Nephron progenitor cell (in vitro differentiated cells): Measurements from ENCODE around the gene PPFIA1.

Source experiments
- DNase-seq: peaks from one replicate; pipeline ENCODE4 v3.0.0; 2021
- H3K27ac Mint-ChIP-seq: 2 replicates; pipeline ENCODE4 v1.8.0; 2021; ENCODE audit warnings: mild to moderate bottlenecking, moderate library complexity, mixed read lengths
- H3K27me3 Mint-ChIP-seq: 2 replicates; pipeline ENCODE4 v1.8.0; 2021; ENCODE audit warnings: mild to moderate bottlenecking, low read depth, mixed read lengths; ENCODE audit not compliant: poor library complexity
- H3K36me3 Mint-ChIP-seq: 2 replicates; pipeline ENCODE4 v1.8.0; 2021; ENCODE audit warnings: low read depth, mixed read lengths
- H3K4me1 Mint-ChIP-seq: 2 replicates; pipeline ENCODE4 v1.8.0; 2021; ENCODE audit warnings: mixed read lengths
- H3K4me3 Mint-ChIP-seq: 2 replicates; pipeline ENCODE4 v1.8.0; 2021; ENCODE audit warnings: mild to moderate bottlenecking, moderate library complexity, mixed read lengths
- H3K9me3 Mint-ChIP-seq: 2 replicates; pipeline ENCODE4 v1.8.0; 2021; ENCODE audit warnings: mild to moderate bottlenecking, moderate library complexity, mixed read lengths
- TF ChIP-seq, protein P1 (sequence below): fragments of 200-600 bp; sonication (generic); IDR thresholded peaks from 2 replicates; pipeline ENCODE4 v1.5.0; 2021; ENCODE audit warnings: antibody characterized with exemption

The PPFIA1 gene

DNA sequence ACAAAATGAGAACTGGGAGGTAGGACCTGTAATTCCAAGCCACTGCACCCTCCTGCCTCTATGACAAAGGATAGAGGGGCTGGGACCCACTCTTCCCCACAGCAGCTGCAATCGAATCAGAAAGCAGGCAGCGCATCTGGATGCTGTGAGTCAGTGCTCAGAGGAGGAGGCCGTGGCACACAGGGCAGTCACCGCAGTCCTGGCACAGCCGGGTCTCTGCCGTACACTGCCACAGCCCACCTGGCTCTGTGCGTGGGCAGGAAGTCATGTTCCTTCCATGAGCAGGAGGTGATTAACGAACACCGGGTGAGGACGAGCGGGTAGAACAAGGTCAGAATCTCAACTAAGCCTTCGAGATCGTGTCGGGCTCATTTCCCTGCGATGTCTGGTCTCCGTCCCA lies 30.2 kb upstream of the PPFIA1 start:
- Mint-ChIP-seq H3K36me3 (no peaks in the 10 kb centered on the region), H3K9me3 (no peaks in the 10 kb centered on the region), H3K4me3 (no peak overlapping the region), H3K27me3 (peaks cover 30% of the 10 kb centered on the region), H3K4me1 (no peaks in the 10 kb centered on the region), H3K27ac (no peak overlapping the region)
- TF ChIP-seq, protein P1, sequence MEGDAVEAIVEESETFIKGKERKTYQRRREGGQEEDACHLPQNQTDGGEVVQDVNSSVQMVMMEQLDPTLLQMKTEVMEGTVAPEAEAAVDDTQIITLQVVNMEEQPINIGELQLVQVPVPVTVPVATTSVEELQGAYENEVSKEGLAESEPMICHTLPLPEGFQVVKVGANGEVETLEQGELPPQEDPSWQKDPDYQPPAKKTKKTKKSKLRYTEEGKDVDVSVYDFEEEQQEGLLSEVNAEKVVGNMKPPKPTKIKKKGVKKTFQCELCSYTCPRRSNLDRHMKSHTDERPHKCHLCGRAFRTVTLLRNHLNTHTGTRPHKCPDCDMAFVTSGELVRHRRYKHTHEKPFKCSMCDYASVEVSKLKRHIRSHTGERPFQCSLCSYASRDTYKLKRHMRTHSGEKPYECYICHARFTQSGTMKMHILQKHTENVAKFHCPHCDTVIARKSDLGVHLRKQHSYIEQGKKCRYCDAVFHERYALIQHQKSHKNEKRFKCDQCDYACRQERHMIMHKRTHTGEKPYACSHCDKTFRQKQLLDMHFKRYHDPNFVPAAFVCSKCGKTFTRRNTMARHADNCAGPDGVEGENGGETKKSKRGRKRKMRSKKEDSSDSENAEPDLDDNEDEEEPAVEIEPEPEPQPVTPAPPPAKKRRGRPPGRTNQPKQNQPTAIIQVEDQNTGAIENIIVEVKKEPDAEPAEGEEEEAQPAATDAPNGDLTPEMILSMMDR = no peak
- no peak for DNase-seq

DNA sequence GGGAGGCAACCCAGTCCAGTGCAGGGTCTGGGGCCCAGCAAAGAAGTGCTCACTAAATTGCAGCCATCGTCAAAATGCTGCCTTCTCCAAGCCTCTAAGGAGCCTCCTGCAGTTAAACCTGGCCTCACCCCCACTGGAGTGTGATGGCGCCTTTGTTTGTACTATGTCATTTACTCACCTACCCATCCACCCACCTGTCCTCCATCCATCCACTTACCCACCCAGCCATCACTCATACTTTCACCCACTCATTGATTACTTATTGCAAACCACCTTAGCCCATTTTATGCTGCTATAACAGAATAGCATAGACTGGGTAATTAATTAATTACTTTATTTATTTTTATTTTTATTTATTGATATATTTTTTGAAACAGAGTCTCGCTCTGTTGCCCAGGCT lies 28.8 kb upstream of the PPFIA1 start:
- peaks cover 4% of the 10 kb centered on the region for H3K4me1 Mint-ChIP-seq
- DNase-seq = no peak
- H3K4me3 Mint-ChIP-seq = no peak overlapping the region
- H3K27ac Mint-ChIP-seq = no peak overlapping the region
- H3K9me3 Mint-ChIP-seq = no peaks in the 10 kb centered on the region
- H3K27me3 Mint-ChIP-seq = peaks cover 32% of the 10 kb centered on the region
- TF ChIP-seq, protein P1 = no peak
- H3K36me3 Mint-ChIP-seq = no peaks in the 10 kb centered on the region

DNA sequence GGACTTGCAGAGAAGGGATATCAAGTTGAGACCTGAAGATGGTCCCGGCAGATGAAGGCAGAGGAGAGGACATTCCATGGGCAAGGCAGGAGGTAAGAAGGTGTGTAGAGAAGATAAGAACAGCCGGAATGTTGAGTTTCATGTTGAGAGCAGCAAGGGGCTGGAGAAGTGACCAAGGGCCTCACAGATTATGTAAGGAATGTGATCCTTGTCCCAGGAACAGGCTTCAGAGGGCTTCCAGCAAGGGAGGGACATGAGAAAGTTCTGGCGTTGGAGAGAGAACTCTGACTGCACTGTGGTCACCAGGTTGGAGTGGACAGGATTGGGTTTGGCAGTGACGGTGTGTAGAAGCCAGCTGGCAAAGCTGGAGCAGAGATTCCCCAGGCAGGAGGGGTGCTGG lies 27.6 kb upstream of the PPFIA1 start:
- Mint-ChIP-seq H3K4me3 (no peak overlapping the region), H3K27ac (peak overlapping the region; percentile 11), H3K4me1 (peaks cover 16% of the 10 kb centered on the region), H3K36me3 (no peaks in the 10 kb centered on the region), H3K27me3 (peaks cover 32% of the 10 kb centered on the region), H3K9me3 (no peaks in the 10 kb centered on the region)
- no peak for DNase-seq
- TF ChIP-seq, protein P1 = no peak

DNA sequence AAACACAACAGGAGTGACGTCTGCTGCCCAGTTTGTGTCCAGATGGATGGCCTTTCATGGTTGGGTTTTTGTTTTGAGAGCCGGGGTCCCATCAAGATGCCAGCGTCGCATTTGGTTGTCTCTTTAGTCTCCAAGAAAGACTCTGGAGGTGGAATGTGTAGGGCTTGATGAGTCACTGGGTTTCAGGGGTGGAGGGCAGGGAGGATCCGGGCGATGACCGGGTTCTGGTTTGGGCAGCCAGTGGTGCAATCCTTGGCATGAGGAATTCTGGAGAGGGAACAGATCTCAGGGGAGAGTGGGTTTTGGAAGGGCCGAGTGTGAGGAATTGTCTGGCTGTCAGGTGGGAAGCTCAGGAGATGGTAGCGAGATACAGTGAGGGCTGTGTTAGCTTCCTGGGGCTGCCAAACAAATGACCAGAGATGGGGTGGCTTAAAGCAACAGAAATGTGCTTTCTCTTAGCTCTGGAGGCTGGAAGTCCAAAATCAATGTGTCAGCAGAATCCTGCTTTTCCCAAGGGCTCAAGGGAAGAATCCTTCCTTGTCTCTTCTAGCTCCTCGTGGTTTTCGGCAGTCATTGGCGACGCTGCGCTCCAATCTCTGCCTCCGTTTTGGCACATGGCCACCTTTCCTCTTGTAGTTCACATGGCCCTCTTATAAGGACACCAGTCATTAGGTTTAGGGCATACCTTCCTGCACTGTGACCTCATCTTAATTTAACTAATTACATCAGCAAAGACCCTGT lies 26.4 kb upstream of the PPFIA1 start:
- Mint-ChIP-seq H3K36me3 (no peaks in the 10 kb centered on the region), H3K9me3 (no peaks in the 10 kb centered on the region), H3K27ac (no peak overlapping the region), H3K4me1 (peaks cover 18% of the 10 kb centered on the region), H3K4me3 (no peak overlapping the region), H3K27me3 (peaks cover 34% of the 10 kb centered on the region)
- DNase-seq = no peak
- TF ChIP-seq, protein P1 = no peak

DNA sequence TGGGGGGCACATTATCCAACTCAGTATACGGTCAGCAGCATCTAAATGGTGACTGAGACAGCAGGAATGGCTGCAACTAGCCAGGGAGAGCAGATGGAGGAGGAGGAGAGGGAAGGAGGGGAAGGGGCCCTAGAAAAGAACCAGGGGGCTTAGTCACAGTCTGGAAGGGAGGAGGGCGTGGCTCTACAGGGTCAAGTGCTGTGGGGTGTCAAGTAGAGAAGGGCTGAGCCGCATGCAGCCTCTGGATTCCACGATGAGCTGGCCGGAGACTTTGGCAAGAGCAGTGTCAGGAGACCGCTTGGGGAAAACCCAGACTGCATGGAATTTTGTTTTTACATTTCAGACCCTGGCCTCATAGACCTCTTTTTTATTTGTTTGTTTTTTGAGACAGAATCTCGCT lies 25.8 kb upstream of the PPFIA1 start:
- TF ChIP-seq, protein P1 = no peak
- no peak for DNase-seq
- Mint-ChIP-seq H3K4me3 (no peak overlapping the region), H3K27ac (no peak overlapping the region), H3K27me3 (peaks cover 28% of the 10 kb centered on the region), H3K9me3 (no peaks in the 10 kb centered on the region), H3K4me1 (peaks cover 18% of the 10 kb centered on the region), H3K36me3 (no peaks in the 10 kb centered on the region)

DNA sequence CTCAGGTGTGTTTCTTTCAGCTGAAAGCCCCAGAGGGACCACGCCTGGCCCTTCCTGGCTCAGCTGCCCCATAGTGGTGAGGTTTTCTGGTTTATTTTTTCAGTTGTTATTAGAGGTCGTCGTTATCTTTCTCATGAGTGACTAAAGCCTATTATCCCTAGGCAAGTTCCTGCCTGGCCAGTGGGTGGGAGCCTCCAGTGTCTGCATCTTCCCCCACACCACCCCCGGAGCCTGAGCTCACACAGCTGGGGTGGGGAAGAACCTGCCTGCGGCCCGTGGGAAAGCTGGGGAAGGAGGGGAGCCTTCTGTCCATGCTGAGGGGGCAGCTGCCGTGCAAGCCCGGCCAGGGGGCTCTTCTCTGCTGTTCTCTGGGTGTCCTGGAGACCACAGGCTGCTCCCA lies 24.3 kb upstream of the PPFIA1 start:
- Mint-ChIP-seq H3K9me3 (no peaks in the 10 kb centered on the region), H3K4me3 (no peak overlapping the region), H3K27ac (no peak overlapping the region), H3K27me3 (peaks cover 27% of the 10 kb centered on the region), H3K36me3 (no peaks in the 10 kb centered on the region), H3K4me1 (peaks cover 25% of the 10 kb centered on the region)
- TF ChIP-seq, protein P1 = no peak
- no peak for DNase-seq
